Brain pericyte (primary cell): ENCODE results near the gene PPP6R3.
A peak's percentile ranks its signal among the peaks of the same experiment; 100 is the strongest.
"Not testable (repeated sequence)": the region's sequence is repeated elsewhere in the genome, so short reads cannot be mapped to it uniquely, and the experiment has no call there.

ENCODE experiments used
- DNase-seq: peaks from one replicate; pipeline ENCODE4 v3.0.0-alpha.2; 2012; ENCODE audit warnings: low read depth, low spot score

The PPP6R3 gene

DNA sequence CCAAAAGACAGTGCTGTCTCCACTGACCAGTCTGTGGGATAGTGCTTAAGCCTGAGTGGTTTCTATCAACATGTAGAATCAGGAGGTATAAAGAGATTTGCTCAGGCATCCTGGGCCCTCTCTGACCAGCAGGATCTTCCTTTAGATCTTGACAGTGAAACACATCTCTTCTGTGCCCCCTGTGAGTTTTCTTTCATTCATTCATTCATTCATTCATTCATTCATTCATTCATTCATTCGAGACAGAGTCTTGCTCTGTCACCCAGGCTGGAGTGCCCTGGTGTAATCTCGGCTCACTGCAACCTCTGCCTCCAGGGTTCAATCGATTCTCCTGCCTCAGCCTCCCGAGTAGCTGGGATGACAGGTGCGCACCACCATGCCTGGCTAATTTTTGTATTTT is 26.4 kb upstream of the PPP6R3 start:
- not testable (repeated sequence) for DNase-seq

DNA sequence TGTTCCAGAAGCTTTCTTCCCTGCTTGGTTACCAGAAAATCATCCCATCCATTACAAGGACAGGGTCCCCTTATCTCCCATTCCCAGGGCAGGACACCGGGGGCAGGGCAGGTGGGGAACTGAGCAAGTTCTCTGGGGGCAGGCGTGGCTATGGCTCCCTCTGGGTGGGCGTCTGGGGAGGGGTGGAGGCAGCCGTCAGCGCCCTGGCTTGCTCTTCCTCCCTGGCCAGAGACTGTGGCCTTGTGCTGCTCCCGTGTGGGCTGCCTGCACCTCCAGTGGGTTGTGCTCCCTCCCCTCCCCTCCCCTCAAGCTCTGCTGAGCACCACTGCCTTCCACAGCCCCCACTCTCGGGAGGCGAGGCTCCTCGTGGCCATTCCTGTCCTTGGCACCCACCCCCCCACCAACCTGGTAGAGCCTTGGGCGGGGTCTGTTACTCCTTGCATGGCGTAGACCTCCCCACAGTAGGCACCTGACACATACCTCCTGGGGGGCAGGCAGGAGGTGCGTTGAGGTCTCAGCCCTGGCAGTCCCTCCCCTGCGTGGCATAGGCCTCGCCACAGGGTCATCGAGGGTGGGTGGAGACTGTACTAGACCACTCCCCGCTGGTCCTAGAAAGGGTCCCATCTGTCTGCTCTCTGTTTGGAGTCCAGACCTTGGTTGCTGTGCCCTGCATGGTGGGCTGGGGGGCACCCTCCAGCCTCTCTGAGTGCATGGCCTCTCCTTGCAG is 24.2 kb upstream of the PPP6R3 start:
- no peak for DNase-seq

DNA sequence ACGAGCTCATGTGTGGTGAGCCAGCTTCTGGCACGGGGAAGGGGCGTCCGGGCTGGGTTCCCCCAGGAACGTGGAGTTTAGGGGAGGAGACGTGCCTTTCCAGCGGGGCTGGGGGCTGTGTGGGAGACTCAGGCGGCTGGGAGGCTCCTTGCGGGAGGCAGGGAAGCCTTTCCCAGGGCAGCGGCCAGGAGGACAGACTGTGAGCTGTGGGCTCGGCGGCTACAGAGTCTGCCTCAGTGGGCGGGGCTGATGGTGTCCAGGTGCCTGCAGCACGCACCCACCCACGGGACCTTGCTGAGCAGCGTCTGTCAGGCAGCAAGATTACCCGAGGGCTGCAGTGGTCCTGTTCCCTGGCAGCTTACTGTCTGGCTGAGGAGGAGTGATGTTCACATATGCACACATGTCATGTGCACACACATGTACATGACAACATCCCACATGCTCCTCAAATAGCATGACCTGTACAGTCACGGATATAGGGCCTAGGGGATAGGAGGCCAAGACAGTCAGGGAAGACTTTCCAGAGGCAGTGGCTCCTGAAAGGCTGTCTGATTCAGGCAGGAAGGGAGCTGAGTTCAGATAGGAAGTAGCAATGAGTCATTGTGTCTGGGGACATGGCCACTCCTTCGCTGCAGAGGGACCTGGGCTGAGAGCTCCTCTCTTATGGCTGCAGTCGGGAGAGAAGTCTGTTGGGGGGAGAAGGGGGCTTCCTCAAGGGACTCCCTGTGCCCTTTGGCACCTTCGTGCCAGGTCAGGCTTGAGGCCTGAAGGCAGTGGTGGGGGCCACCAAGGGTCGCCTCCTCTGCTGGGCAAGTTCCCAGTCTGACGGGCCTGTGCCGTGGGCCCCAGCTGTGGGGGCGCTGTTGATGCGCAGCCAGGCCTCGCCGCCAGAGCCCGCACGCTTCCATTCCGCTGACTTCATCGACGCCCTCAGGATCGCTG is 23.3 kb upstream of the PPP6R3 start:
- no peak for DNase-seq

DNA sequence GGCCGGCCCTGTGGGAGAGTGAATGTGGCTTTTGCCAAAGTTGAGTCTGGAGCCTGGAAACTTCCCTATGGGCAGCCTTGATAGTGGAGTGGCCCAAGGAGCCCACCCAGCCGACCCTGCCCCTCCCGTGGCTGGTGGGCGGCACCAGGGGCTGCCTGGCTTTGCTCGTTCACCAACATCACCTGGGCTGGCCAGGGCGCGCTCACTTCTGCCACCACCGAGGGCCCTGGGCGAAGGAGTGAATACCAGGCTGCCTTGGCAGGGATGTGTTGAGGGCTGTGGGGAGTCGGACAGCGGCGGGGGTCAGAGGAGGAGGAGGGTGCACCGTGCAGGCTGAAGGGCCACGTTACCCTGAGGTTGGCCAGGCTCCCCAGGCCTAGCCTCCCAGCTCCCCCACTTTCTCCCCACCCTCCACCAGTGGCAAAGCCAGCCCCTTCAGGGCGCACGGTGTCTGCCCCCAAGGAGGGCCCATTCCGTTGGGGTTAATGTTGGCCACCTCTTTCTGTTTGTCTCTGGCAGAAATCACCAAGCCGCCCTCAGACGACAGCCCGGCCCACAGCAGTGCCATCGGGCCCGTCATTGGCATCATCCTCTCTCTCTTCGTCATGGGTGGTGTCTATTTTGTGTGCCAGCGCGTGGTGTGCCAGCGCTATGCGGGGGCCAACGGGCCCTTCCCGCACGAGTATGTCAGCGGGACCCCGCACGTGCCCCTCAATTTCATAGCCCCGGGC is 22.5 kb upstream of the PPP6R3 start:
- no peak for DNase-seq

DNA sequence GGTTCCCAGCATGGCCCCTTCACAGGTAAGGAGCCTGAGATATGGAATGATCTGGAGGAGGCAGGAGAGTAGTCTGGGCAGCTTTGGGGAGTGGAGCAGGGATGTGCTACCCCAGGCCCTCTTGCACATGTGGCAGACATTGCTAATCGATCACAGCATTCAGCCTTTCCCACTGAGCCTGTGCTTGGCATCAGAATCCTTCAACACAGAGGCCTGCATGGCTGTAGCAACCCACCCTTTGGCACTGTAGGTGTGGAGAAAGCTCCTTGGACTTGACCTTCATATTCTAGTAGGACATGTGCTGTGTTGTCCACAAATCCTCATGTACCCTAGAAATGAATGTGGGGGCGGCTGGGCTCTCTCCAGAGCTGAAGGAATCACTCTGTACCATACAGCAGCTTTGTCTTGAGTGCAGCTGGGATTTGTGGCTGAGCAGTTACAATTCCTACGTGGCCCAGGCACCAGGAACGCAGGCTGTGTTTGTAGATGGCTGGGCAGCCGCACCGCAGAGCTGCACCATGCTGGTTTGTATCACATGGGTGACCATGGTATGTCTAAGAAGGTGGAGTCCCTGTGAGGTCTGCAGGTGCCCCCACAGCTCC is 21.8 kb upstream of the PPP6R3 start:
- DNase-seq: no peak

DNA sequence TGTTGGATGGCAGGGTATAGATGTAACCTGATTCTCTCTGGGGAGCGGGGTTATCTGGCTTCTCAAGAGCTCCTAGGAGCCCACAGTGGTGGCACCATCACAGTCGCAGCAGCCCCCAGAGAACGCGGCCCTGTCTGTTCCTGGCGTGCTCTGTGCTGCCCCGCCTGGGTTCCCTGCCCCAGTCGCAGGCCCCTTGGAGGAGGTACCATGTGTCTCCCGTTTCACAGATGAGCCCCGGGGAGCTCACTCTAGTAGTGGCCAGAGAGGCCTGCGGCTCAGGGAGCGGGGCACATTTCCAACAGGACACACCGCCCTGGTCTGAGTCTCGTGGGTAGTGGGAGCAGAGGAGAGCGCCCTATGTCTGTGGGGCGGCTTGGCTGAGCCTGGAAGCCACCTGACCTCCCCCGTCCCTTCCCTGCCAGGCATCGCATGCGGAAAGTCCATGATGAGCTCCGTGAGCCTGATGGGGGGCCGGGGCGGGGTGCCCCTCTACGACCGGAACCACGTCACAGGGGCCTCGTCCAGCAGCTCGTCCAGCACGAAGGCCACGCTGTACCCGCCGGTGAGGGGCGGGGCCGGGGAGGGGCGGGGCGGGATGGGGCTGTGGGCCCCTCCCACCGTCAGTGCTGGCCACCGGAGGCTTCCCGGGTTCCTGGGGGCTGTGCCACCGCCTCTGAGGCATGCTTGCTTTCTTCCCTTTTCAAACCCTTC is 21.0 kb upstream of the PPP6R3 start:
- DNase-seq: no peak

DNA sequence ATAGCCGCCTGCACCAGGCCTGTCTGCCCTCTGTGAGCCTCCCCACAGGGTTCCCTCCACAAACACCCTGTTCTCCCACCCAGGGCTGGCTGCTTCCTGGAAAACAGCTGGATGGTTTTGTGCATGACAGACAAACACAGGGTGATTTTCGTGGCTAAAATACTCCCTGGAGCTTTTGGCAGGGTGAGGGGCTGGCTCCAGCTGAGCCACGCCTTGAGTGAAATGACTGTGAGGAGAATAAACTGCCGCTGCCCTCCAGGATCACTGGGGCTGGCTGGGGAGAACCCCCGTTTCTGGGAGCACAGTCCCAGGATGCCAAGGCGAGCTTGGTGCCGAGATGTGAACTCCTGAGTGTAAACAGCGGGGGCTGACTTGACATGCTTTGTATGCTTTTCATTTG is 20.3 kb upstream of the PPP6R3 start:
- DNase-seq: peak; percentile 72

DNA sequence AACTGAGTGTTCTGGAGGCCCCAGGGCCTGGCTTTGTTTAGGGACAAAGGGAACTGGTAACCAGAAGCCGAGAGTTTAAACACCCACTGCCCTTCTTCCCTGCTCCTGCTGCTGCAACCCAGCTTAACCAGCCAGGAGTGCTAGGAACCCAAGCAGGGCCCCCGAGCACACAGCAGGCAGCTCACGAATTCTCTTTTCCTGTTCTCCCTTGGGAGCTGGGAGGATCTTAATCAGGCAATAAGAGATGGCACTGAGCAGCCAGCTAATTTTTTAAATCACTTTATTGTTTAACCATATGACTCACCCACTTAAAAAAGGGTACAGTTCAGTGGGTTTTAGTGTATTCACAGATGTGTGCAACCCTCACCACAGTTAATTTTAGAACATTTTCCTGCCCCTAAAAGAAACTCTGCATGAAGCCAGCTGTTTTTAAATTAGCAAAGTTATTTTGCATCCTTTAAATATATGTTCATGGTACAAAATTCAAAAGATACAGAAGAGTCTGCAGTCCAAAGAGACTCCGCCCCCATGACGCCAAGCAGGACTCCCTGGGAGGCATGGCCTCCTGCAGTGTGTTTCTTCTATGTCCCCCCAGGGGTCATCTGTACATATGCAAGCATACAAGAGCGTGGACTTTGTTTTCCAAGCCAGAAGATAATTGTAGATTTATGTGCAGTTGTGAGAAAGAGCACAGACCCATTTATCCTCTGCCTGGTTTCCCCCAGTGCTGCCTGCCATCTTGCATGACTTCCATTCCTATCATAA is 18.9 kb upstream of the PPP6R3 start:
- peak; percentile 86 for DNase-seq

DNA sequence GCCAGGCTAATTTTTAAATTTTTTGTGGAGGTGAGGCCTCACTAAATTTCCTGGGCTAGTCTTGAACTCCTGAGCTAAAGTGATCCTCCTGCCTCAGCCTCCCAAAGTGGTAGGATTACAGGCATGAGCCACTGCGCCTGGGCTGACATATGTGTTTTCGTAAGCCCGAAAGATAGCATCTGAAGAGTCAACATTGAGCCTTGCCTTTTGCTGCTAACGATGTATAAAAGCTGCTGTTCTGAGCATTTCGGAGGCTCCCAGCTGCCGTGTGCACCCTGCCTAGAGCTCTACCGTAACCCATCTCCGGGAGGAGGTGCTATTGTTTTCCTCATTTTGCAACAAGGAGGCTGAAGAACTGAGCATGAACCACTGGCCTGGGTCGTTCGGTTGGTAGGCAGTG is 18.1 kb upstream of the PPP6R3 start:
- DNase-seq: no peak

DNA sequence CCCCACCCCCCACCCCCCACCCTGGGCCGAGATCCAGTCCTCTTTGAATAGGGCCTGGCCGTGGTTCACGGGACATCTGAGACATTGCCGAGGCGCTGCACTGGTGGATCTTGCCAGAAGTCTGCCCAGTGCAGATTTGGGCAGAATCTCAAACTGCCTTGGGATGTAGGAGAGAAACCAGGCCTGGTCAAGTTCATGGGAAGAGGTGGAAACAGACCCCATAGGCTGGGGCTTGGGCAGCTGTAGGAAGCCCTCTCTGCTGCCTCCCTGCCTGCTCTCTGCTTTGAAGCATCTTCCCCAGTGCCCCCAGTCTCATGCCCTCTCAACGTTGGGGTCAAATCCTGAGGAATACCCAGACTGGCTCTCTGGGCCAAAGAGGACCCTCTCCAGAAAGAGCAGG is 16.0 kb upstream of the PPP6R3 start:
- DNase-seq: no peak

DNA sequence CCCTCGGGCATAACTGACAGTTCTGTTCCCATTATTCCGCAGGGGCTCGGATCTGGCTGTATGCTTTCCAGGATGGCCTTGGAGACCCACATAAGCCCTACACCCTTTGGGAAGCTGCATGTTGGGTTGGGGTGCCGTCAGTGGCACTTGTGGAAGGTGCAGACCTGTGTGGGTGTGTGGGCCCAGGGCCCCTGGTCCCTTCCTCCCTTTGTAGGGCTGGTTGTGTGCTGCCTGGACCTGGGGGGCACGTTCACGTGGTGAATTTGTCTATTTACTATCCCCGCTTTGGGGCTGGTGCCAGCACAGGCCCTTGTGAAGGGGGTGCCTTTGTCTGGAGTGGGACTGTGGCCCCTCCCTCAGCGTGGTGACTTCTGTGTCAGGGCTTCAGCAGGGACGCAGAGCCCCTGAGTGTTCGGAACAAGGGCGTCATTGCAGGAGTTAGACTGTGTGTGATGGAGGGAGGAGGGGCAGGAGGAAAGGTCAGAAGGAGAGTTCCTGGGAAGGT is 15.0 kb upstream of the PPP6R3 start:
- no peak for DNase-seq

DNA sequence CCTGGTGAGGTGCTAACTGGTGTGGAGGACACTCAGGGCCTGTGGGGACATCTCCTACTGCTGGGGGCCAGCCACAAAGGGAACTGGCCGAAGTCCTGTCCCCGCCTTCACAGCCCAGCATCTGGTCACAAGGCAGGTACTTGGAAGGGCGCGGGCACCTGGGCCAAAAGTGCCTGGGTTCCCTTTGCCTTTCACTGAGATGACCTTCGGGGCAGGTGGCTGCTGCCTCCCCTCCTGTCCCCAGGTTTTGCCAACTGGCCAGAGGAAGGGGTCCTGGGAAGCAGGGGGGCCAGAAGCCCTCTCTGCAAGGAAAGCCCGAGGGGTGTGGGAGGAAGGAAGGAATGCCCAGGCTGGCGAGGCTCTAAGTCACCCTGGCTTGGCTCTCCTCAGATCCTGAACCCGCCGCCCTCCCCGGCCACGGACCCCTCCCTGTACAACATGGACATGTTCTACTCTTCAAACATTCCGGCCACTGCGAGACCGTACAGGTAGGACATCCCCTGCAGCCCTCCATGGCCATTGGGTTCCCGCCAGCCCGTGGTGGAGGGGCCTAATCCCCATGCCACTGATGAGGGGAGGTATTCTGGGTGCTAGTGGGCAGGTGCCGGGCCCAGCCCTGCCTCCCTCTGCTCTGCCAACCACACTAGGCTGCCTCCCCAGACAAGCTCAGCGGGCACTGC is 14.4 kb upstream of the PPP6R3 start:
- no peak for DNase-seq

DNA sequence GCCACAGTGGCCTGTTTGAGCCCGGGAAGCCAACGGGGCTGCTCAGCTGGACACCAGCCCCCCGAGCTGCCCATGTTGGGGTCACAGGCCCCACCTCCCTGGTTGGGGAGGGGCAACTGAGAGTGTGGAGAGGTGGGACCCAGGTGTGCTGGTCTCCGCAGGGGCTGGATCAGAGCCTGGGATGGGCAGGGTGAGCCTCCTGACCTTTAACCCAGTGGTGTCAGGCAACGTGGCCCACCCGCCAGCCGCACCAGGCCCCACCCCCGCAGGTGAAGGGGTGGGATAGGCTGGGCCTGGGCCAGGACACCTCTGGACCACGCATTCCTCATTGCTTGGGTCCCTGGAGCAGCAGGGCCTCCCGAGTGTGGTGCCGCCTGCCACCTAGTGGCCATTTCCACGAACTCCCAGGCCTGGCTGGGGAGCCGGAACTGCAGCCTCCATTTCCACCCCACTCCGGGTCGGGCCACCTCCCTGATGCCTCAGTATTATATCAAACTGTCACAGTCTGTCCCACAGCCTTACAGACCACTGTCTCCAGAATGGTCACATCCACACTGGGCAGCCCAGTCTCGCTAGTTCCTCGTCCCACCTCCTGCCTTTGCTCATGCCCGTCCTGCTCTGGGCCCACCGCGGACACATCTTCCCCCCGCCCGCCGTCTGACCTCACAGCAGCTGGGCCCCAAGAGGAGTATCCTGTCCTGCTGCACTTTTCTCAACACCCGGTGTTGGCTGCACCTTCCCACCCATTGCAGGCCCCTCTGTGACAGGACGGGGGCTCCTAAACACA is 13.3 kb upstream of the PPP6R3 start:
- DNase-seq: no peak

DNA sequence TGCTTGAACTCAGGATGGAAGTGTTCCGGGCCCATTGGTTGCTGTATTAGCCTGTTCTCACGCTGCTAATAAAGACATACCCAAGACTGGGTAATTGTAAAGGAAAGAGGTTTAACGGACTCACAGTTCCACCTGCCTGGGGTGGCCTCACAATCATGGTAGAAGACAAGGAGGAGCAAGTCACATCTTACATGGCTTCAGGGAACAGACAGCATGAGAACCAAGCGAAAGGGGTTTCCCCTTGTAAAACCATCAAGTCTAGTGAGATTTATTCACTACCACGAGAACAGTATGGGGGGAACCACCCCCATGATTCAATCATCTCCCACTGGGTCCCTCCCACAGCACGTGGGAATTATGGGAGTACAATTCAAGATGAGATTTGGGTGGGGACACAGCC is 12.6 kb upstream of the PPP6R3 start:
- DNase-seq: not testable (repeated sequence)

DNA sequence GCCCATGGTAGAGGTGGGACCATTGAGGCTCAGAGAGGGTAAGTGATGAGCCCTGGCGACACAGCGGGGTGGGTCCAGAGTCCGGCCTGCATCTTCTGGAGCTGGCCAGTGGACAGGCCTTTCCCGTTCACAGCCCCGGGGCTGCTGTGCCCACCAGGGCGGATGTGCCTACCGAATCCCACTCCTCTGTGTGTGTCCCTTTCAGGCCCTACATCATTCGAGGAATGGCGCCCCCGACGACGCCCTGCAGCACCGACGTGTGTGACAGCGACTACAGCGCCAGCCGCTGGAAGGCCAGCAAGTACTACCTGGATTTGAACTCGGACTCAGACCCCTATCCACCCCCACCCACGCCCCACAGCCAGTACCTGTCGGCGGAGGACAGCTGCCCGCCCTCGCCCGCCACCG is 11.9 kb upstream of the PPP6R3 start:
- no peak for DNase-seq

DNA sequence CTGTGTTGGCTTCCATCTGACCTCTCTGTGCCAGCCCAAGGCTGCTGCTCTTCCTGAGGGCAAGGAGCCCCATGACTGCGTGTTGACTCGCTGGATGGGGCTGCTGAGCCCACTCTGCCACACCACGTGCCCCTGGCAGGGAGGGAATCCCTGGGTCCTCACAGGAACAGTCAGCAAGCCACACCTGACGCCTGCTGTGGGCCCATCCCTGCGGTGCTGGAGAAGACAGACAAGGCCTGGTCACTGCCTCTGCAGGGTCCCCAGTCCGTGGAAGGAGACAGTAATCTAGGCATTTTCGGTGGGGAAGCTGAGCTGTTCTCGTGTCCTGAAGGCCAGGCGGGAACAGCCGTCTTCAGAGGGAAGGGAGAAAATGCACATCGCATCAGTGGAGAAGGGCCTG is 10.6 kb upstream of the PPP6R3 start:
- DNase-seq: no peak

DNA sequence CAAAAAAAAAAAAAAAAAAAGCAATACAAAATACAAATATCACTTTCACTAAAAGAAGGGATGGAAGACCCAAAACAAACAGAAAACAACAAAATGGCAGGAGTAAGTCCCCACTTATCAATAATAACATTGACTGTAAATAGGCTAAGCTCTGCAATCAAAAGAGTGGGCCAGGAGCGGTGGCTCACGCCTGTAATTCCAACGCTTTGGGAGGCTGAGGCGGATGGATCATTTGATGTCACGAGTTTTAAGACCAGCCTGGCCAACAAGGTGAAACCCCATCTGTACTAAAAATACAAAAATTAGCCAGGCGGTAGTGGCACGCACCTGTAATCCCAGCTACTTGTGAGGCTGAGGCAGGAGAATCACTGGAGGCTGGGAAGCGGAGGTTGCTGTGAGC is 9.8 kb upstream of the PPP6R3 start:
- DNase-seq: no peak

DNA sequence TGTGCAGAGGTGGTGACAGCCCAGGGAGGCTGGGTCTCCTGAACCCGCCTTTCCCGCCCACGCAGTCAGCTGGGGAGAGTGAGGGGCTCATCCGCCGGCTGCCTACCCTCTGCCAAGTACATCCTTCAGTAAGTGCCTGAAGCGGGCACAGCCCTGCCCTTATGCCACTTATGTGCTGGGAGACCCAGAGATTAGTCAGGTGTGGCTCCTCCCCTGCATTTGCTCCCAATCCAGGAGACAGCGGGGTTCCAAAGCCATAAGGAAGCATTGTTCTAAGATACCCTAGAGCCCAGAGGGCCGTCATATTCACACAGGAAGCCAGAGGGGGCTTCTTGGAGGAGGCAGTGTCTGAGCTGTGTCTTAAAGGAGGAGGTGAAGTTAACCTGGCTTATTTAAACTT is 5.8 kb upstream of the PPP6R3 start:
- no peak for DNase-seq

DNA sequence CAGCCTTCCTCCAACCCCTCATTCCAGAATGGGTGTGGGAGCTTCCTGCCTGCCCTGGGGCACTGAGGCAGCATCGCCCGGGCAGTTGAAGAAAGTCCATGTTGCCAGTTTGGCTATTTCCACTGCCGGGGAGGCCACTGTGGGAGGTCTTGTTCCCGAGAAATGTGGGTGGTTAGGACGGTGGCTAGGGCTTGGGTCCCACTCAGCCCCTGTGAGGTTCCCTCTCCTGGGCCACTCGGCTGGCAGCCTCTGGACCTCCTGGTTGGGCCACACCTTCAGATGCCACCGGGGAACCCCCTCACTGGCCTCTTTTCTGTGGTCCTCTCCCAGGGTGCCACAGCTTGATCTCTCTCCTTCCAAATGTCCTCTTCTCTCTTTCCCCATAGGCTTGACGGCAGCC is 5.1 kb upstream of the PPP6R3 start:
- DNase-seq: no peak
